ENCODE results near the gene ADCY4. TPM values are rescaled to one million over a fixed set of nuclear protein-coding genes. Genes with fewer than 3 reads are reported as not detected.

The ADCY4 gene
- 51.0 and 57.6 TPM in 2 replicates for total RNA-seq

GRCh38 chr14:24334431-24335291, at the start of gene ADCY4:
Gene ADCY4, minus strand, starts transcription at chr14:24335071. Its CDS starts 419 bp downstream, at chr14:24334652.

GRCh38 chr14:24367514-24368211, 32.8 kb upstream of the ADCY4 start, which contains the start of gene NFATC4:
Gene NFATC4, plus strand, starts transcription at chr14:24368184. Its CDS starts 157 bp downstream, at chr14:24368341.

GRCh38 chr14:24339284-24340151, 4.6 kb upstream of the ADCY4 start, which contains the start of gene RIPK3:
Gene RIPK3, minus strand, starts transcription at chr14:24339991. Its CDS starts 165 bp downstream, at chr14:24339826.

GRCh38 chr14:24310646-24311604, 23.9 kb downstream of the ADCY4 start, which contains the start of gene LTB4R:
Gene LTB4R, plus strand, starts transcription at chr14:24311502. Its CDS starts 4,150 bp downstream, at chr14:24315652.

GRCh38 chr14:24309538-24310264, 25.2 kb downstream of the ADCY4 start, which contains the start of gene LTB4R2:
Gene LTB4R2, plus strand, starts transcription at chr14:24310140. Its CDS starts 525 bp downstream, at chr14:24310665.

GRCh38 chr14:24307575-24308341, 27.1 kb downstream of the ADCY4 start, which contains the start of gene CIDEB:
Gene CIDEB, minus strand, starts transcription at chr14:24307977. Its CDS starts 119 bp downstream, at chr14:24307858.

GRCh38 chr14:24299255-24300191, 35.3 kb downstream of the ADCY4 start, which contains the start of the genes DHRS1 and NOP9:
Gene DHRS1, minus strand, starts transcription at chr14:24299780. Its CDS starts 674 bp downstream, at chr14:24299106.
Gene NOP9, plus strand, starts transcription at chr14:24299850. Its CDS starts 105 bp downstream, at chr14:24299955.

GRCh38 chr14:24271134-24271833, 63.6 kb downstream of the ADCY4 start, which contains the start of gene RABGGTA:
Gene RABGGTA, minus strand, starts transcription at chr14:24271597. Its CDS starts 482 bp downstream, at chr14:24271115.

Other genes with a start within 250 kb of the ADCY4 start
- 6.7 and 9.0 TPM in 2 replicates for gene PCK2, start 240.8 kb downstream of the ADCY4 start, total RNA-seq
- gene DCAF11, start 220.3 kb downstream of the ADCY4 start, total RNA-seq: 65.9 and 89.1 TPM in 2 replicates
- gene NRL, start 220.1 kb downstream of the ADCY4 start, total RNA-seq: 0.69 and 2.2 TPM in 2 replicates
- gene FITM1, start 204.4 kb downstream of the ADCY4 start, total RNA-seq: 0.34 and 0.76 TPM in 2 replicates
- 142 and 144 TPM in 2 replicates for gene PSME1, start 198.9 kb downstream of the ADCY4 start, total RNA-seq
- 15.4 and 15.8 TPM in 2 replicates for gene EMC9, start 193.5 kb downstream of the ADCY4 start, total RNA-seq
- 109 and 142 TPM in 2 replicates for gene PSME2, start 188.5 kb downstream of the ADCY4 start, total RNA-seq
- gene RNF31, start 187.6 kb downstream of the ADCY4 start, total RNA-seq: 22.1 and 24.0 TPM in 2 replicates
- 43.9 and 55.4 TPM in 2 replicates for gene IRF9, start 173.8 kb downstream of the ADCY4 start, total RNA-seq
- gene REC8, start 163.0 kb downstream of the ADCY4 start, total RNA-seq: 0.87 and 1.3 TPM in 2 replicates
- 19.3 and 31.5 TPM in 2 replicates for gene IPO4, start 146.3 kb downstream of the ADCY4 start, total RNA-seq
- 39.6 and 58.0 TPM in 2 replicates for gene TM9SF1, start 139.6 kb downstream of the ADCY4 start, total RNA-seq
- not detected in 2 replicates for gene TSSK4, start 129.4 kb downstream of the ADCY4 start, total RNA-seq
- 23.7 and 27.1 TPM in 2 replicates for gene CHMP4A, start 121.6 kb downstream of the ADCY4 start, total RNA-seq
- 11.3 and 13.1 TPM in 2 replicates for gene MDP1, start 119.0 kb downstream of the ADCY4 start, total RNA-seq
- gene NEDD8, start 102.7 kb downstream of the ADCY4 start, total RNA-seq: 186 and 243 TPM in 2 replicates
- gene GMPR2, start 102.1 kb downstream of the ADCY4 start, total RNA-seq: 80.6 and 106 TPM in 2 replicates
- 45.1 and 70.4 TPM in 2 replicates for gene TINF2, start 92.4 kb downstream of the ADCY4 start, total RNA-seq
- 0.09 and 0.22 TPM in 2 replicates for gene TGM1, start 71.9 kb downstream of the ADCY4 start, total RNA-seq
- gene RABGGTA, start 63.5 kb downstream of the ADCY4 start, total RNA-seq: 10.7 and 12.2 TPM in 2 replicates
- gene DHRS1, start 35.3 kb downstream of the ADCY4 start, total RNA-seq: 5.8 and 16.0 TPM in 2 replicates
- 20.8 and 21.0 TPM in 2 replicates for gene NOP9, start 35.2 kb downstream of the ADCY4 start, total RNA-seq
- gene CIDEB, start 27.1 kb downstream of the ADCY4 start, total RNA-seq: 1.2 TPM in 2 replicates
- gene LTB4R2, start 24.9 kb downstream of the ADCY4 start, total RNA-seq: 2.3 and 3.1 TPM in 2 replicates
- 1.6 and 1.7 TPM in 2 replicates for gene LTB4R, start 23.6 kb downstream of the ADCY4 start, total RNA-seq
- 2.1 and 2.2 TPM in 2 replicates for gene RIPK3, start 4.9 kb upstream of the ADCY4 start, total RNA-seq
- 0.34 and 0.65 TPM in 2 replicates for gene NFATC4, start 33.1 kb upstream of the ADCY4 start, total RNA-seq
- 3.1 and 3.9 TPM in 2 replicates for gene NYNRIN, start 63.9 kb upstream of the ADCY4 start, total RNA-seq
- gene CBLN3, start 94.6 kb upstream of the ADCY4 start, total RNA-seq: 0.26 and 0.33 TPM in 2 replicates
- gene KHNYN, start 94.9 kb upstream of the ADCY4 start, total RNA-seq: 43.3 and 49.2 TPM in 2 replicates
- 7.4 TPM in 2 replicates for gene SDR39U1, start 107.7 kb upstream of the ADCY4 start, total RNA-seq
- not detected in 2 replicates for gene CMA1, start 173.2 kb upstream of the ADCY4 start, total RNA-seq
- gene CTSG, start 241.2 kb upstream of the ADCY4 start, total RNA-seq: not detected in 2 replicates

Measured in dermis lymphatic vessel endothelial cell (primary cell).